ENCODE measurements around the gene ZFAND6. TPM values are rescaled to one million over a fixed set of nuclear protein-coding genes. Genes with fewer than 3 reads are reported as not detected.

Gene ZFAND6
- total and polyA plus RNA-seq, 4 donors = 47.6 to 102 (median 82.4) TPM

DNA sequence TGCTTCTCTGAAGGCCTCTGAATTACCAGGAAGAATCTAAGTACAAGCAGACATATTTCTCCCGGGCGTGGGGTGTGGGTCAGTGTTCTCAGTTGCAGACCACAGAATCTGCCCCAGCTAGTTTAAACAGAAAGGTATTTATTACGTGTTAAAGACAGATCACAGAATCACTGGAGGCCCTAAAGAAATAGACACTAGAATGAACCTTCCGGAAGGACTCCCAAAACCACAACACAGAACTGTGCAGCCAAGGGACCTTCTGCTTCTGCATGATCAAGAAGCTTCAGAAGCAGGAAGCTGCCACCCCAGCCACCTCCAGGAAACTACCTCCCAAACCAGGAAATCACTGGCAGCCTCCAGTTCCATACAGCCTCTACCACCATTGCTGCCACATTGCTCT lies 32.7 kb upstream of the ZFAND6 start:
- TF ChIP-seq HNF4A (conservative IDR thresholded peaks at IDR 0.05) = no peak
- no peak for TF ChIP-seq FOXA2 (IDR thresholded peaks at IDR 0.05)
- TF ChIP-seq HNF4G (IDR thresholded peaks at IDR 0.05) = no peak
- TF ChIP-seq SP1 (IDR thresholded peaks at IDR 0.05) = no peak
- no peak for TF ChIP-seq TAF1 (conservative IDR thresholded peaks at IDR 0.05)
- TF ChIP-seq, protein P1, sequence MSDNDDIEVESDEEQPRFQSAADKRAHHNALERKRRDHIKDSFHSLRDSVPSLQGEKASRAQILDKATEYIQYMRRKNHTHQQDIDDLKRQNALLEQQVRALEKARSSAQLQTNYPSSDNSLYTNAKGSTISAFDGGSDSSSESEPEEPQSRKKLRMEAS (IDR thresholded peaks at IDR 0.05) = no peak
- TF ChIP-seq ZBTB33 (IDR thresholded peaks at IDR 0.05) = no peak
- TF ChIP-seq CTCF (IDR thresholded peaks at IDR 0.05; ENCODE audit: low read depth, low read length, missing input control) = no peak
- no peak for TF ChIP-seq EGR1 (IDR thresholded peaks at IDR 0.05; ENCODE audit: low read depth in 2 of 2)
- no peak for TF ChIP-seq JUND (IDR thresholded peaks at IDR 0.05)
- TF ChIP-seq NR2F2 (IDR thresholded peaks at IDR 0.05) = no peak
- TF ChIP-seq RAD21 (IDR thresholded peaks at IDR 0.05) = no peak
- no peak for TF ChIP-seq GABPA (IDR thresholded peaks at IDR 0.05 in 1 of 2, conservative IDR thresholded peaks at IDR 0.05 in 1 of 2)
- TF ChIP-seq ATF3 (IDR thresholded peaks at IDR 0.05) = no peak
- TF ChIP-seq, protein P2, sequence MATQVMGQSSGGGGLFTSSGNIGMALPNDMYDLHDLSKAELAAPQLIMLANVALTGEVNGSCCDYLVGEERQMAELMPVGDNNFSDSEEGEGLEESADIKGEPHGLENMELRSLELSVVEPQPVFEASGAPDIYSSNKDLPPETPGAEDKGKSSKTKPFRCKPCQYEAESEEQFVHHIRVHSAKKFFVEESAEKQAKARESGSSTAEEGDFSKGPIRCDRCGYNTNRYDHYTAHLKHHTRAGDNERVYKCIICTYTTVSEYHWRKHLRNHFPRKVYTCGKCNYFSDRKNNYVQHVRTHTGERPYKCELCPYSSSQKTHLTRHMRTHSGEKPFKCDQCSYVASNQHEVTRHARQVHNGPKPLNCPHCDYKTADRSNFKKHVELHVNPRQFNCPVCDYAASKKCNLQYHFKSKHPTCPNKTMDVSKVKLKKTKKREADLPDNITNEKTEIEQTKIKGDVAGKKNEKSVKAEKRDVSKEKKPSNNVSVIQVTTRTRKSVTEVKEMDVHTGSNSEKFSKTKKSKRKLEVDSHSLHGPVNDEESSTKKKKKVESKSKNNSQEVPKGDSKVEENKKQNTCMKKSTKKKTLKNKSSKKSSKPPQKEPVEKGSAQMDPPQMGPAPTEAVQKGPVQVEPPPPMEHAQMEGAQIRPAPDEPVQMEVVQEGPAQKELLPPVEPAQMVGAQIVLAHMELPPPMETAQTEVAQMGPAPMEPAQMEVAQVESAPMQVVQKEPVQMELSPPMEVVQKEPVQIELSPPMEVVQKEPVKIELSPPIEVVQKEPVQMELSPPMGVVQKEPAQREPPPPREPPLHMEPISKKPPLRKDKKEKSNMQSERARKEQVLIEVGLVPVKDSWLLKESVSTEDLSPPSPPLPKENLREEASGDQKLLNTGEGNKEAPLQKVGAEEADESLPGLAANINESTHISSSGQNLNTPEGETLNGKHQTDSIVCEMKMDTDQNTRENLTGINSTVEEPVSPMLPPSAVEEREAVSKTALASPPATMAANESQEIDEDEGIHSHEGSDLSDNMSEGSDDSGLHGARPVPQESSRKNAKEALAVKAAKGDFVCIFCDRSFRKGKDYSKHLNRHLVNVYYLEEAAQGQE (IDR thresholded peaks at IDR 0.05) = no peak
- no peak for TF ChIP-seq FOXA1 (IDR thresholded peaks at IDR 0.05)
- no peak for TF ChIP-seq RXRA (IDR thresholded peaks at IDR 0.05)
- Histone ChIP-seq H3K4me3 (ENCODE audit: low read depth in 1 of 3, low read length in 3 of 3) (no peak overlapping the region), H3K9ac (ENCODE audit: low read depth in 1 of 2, low read length in 2 of 2) (no peak overlapping the region), H3K4me1 (ENCODE audit: control insufficient read depth in 4 of 4, insufficient read depth in 4 of 4, low read length in 3 of 4) (no peaks in the 10 kb centered on the region), H3K9me3 (ENCODE audit: control insufficient read depth in 4 of 4, low read length in 3 of 4) (no peaks in the 10 kb centered on the region), H3K36me3 (ENCODE audit: control insufficient read depth in 4 of 4, insufficient read depth in 3 of 4, low read depth in 1 of 4, low read length in 3 of 4) (no peaks in the 10 kb centered on the region), H3K27ac (ENCODE audit: low read depth in 1 of 2, low read length in 2 of 2) (no peak overlapping the region), H3K27me3 (ENCODE audit: control insufficient read depth in 4 of 4, insufficient read depth in 4 of 4, low read length in 3 of 4) (no peaks in the 10 kb centered on the region)
- WGBS = 92% methylated on average over 4 of the region's 4 CpGs
- DNase-seq (ENCODE audit: low spot score) = no peak

GRCh38 chr15:80028937-80029336 lies 30.5 kb upstream of the ZFAND6 start:
- Histone ChIP-seq H3K9me3 (ENCODE audit: control insufficient read depth in 4 of 4, low read length in 3 of 4) (no peaks in the 10 kb centered on the region), H3K36me3 (ENCODE audit: control insufficient read depth in 4 of 4, insufficient read depth in 3 of 4, low read depth in 1 of 4, low read length in 3 of 4) (no peaks in the 10 kb centered on the region), H3K4me3 (ENCODE audit: low read depth in 1 of 3, low read length in 3 of 3) (no peak overlapping the region), H3K27ac (ENCODE audit: low read depth in 1 of 2, low read length in 2 of 2) (no peak overlapping the region), H3K9ac (ENCODE audit: low read depth in 1 of 2, low read length in 2 of 2) (no peak overlapping the region), H3K4me1 (ENCODE audit: control insufficient read depth in 4 of 4, insufficient read depth in 4 of 4, low read length in 3 of 4) (no peaks in the 10 kb centered on the region), H3K27me3 (ENCODE audit: control insufficient read depth in 4 of 4, insufficient read depth in 4 of 4, low read length in 3 of 4) (no peaks in the 10 kb centered on the region)
- WGBS = 97% methylated on average over 2 of the region's 2 CpGs
- no peak for DNase-seq (ENCODE audit: low spot score)
- TF ChIP-seq RAD21 (IDR thresholded peaks at IDR 0.05) = no peak
- TF ChIP-seq HNF4G (IDR thresholded peaks at IDR 0.05) = no peak
- TF ChIP-seq FOXA1 (IDR thresholded peaks at IDR 0.05) = no peak
- TF ChIP-seq CTCF (IDR thresholded peaks at IDR 0.05; ENCODE audit: low read depth, low read length, missing input control) = no peak
- TF ChIP-seq ATF3 (IDR thresholded peaks at IDR 0.05) = no peak
- TF ChIP-seq ZBTB33 (IDR thresholded peaks at IDR 0.05) = no peak

All from liver (tissue), 9 donors.